ENCODE results near the gene VPS13D. TPM values are rescaled to one million over a fixed set of nuclear protein-coding genes. Genes with fewer than 3 reads are reported as not detected.

Gene VPS13D
- total RNA-seq, 1 experiment from 2014 or later = 30.7 TPM

GRCh38 chr1:12341667-12342066 is 111.8 kb downstream of the VPS13D start:
- POLR2A ChIA-PET (ENCODE audit: unreplicated experiment) = no interaction called here
- H3K9me2 ChIP-seq (replicated peaks; ENCODE audit: low read length) = no peaks in the 10 kb centered on the region
- no TSS peak for BruUV-seq (replicated peaks)
- H2AFZ ChIP-seq (ENCODE audit: low read length) = no peak overlapping the region
- TF ChIP-seq EZH2 (IDR thresholded peaks at IDR 0.05; ENCODE audit: low read length, unreplicated experiment) = no peak
- TF ChIP-seq EZH2phosphoT487 (IDR thresholded peaks at IDR 0.05; ENCODE audit: borderline replicate concordance, low read length) = no peak
- no peak for TF ChIP-seq CTCF (conservative IDR thresholded peaks at IDR 0.05; ENCODE audit: low read depth, low read length)
- H3F3A ChIP-seq (ENCODE audit: low read length, unreplicated experiment) = no peaks in the 10 kb centered on the region
- intact Hi-C loops (cut with micrococcal nuclease) = no loop called here
- H3K36me3 ChIP-seq (ENCODE audit: low read depth, low read length) = peaks cover 20% of the 10 kb centered on the region; the same call in 1 of the 2 replicates
- no peak overlapping the region for H3K4me3 ChIP-seq (ENCODE audit: low read length)
- H3K4me1 ChIP-seq (ENCODE audit: insufficient read depth, low read length) = no peaks in the 10 kb centered on the region
- DNase-seq = no peak
- no peaks in the 10 kb centered on the region for H4K20me1 ChIP-seq (ENCODE audit: low read length)
- H3K27me3 ChIP-seq (ENCODE audit: low read length) = no peaks in the 10 kb centered on the region
- no peaks in the 10 kb centered on the region for H3K79me2 ChIP-seq (ENCODE audit: low read length)
- no peak overlapping the region for H3K9ac ChIP-seq (ENCODE audit: low read length)
- H3K27ac ChIP-seq (ENCODE audit: low read length) = no peak overlapping the region
- H3K4me2 ChIP-seq (ENCODE audit: low read length) = no peak overlapping the region
- no peak for ATAC-seq
- no peaks in the 10 kb centered on the region for H3K9me3 ChIP-seq (ENCODE audit: low read length)
- CTCF ChIA-PET = no interaction called here

- Histone ChIP-seq H3K9me2 (replicated peaks; ENCODE audit: low read length) (no peaks in the 10 kb centered on the region), H3K4me2 (ENCODE audit: low read length) (no peak overlapping the region), H3K4me3 (ENCODE audit: low read length) (no peak overlapping the region), H3K27ac (ENCODE audit: low read length) (no peak overlapping the region), H3K9ac (ENCODE audit: low read length) (no peak overlapping the region), H2AFZ (ENCODE audit: low read length) (no peak overlapping the region), H3K36me3 (ENCODE audit: low read depth, low read length) (peaks cover 21% of the 10 kb centered on the region; the same call in 1 of the 2 replicates), H3K4me1 (ENCODE audit: insufficient read depth, low read length) (no peaks in the 10 kb centered on the region), H3K79me2 (ENCODE audit: low read length) (no peaks in the 10 kb centered on the region), H4K20me1 (ENCODE audit: low read length) (no peaks in the 10 kb centered on the region), H3K27me3 (ENCODE audit: low read length) (no peaks in the 10 kb centered on the region), H3F3A (ENCODE audit: low read length, unreplicated experiment) (no peaks in the 10 kb centered on the region), H3K9me3 (ENCODE audit: low read length) (no peaks in the 10 kb centered on the region)
- ChIA-PET POLR2A (ENCODE audit: unreplicated experiment) (no interaction called here), CTCF (no interaction called here)
- TF ChIP-seq CTCF (conservative IDR thresholded peaks at IDR 0.05; ENCODE audit: low read depth, low read length) (no peak), EZH2 (IDR thresholded peaks at IDR 0.05; ENCODE audit: low read length, unreplicated experiment) (no peak), EZH2phosphoT487 (IDR thresholded peaks at IDR 0.05; ENCODE audit: borderline replicate concordance, low read length) (no peak)
- ATAC-seq (no peak), DNase-seq (no peak)
- intact Hi-C loops (cut with micrococcal nuclease) = no loop called here
- BruUV-seq (replicated peaks) = no TSS peak
Measured at GRCh38 chr1:12342401-12343003, 112.7 kb downstream of the VPS13D start.

GRCh38 chr1:12343823-12344487 is 114.1 kb downstream of the VPS13D start:
- Histone ChIP-seq H3K27me3 (ENCODE audit: low read length) (no peaks in the 10 kb centered on the region), H3K4me1 (ENCODE audit: insufficient read depth, low read length) (no peaks in the 10 kb centered on the region), H3K36me3 (ENCODE audit: low read depth, low read length) (peaks cover 20% of the 10 kb centered on the region; the same call in 1 of the 2 replicates), H3K79me2 (ENCODE audit: low read length) (no peaks in the 10 kb centered on the region), H3K27ac (ENCODE audit: low read length) (no peak overlapping the region), H2AFZ (ENCODE audit: low read length) (no peak overlapping the region), H3K4me3 (ENCODE audit: low read length) (no peak overlapping the region), H3F3A (ENCODE audit: low read length, unreplicated experiment) (no peaks in the 10 kb centered on the region), H3K9ac (ENCODE audit: low read length) (no peak overlapping the region), H3K9me3 (ENCODE audit: low read length) (no peaks in the 10 kb centered on the region), H3K9me2 (replicated peaks; ENCODE audit: low read length) (no peaks in the 10 kb centered on the region), H4K20me1 (ENCODE audit: low read length) (no peaks in the 10 kb centered on the region), H3K4me2 (ENCODE audit: low read length) (no peak overlapping the region)
- DNase-seq = no peak
- no TSS peak for BruUV-seq (replicated peaks)
- ATAC-seq = no peak
- POLR2A ChIA-PET (ENCODE audit: unreplicated experiment) = no interaction called here
- CTCF ChIA-PET = no interaction called here
- intact Hi-C loops (cut with micrococcal nuclease) = no loop called here
- TF ChIP-seq EZH2phosphoT487 (IDR thresholded peaks at IDR 0.05; ENCODE audit: borderline replicate concordance, low read length) (no peak), EZH2 (IDR thresholded peaks at IDR 0.05; ENCODE audit: low read length, unreplicated experiment) (no peak), CTCF (conservative IDR thresholded peaks at IDR 0.05; ENCODE audit: low read depth, low read length) (no peak)

All from PC-3 (cell line).